Right hindlimb (tissue), 1 donor: Measurements from ENCODE around the gene SLC9A6.
A peak's percentile ranks its signal among the peaks of the same experiment; 100 is the strongest.
"Not testable (repeated sequence)": the region's sequence is repeated elsewhere in the genome, so short reads cannot be mapped to it uniquely, and the experiment has no call there.

ENCODE experiments used
- DNase-seq: peaks from one replicate; pipeline ENCODE4 v3.0.0-alpha.2; 2018

SLC9A6 gene

DNA sequence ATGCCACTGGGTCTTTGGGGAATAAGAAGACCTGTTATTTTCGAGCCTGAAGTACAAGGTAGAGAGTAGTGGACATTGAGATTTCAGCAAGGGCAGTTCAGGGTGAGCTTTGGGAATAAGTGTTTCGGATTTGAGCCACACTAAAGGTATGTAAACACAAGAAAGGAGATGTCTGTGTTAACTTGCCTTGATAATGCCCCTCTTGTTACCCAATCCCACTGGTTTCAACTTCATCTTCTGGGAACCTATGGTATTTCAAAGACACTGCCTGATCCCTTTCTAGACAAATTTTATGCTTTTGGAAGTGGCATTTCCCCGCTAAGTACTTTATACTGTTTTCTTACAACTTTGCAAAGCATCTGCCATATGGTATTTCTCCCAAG is 79.4 kb downstream of the SLC9A6 start:
- DNase-seq = no peak

- peak; percentile 82 for DNase-seq
These were observed 79.9 kb downstream of the SLC9A6 start for GRCh38 chrX:136065044-136065671.

DNA sequence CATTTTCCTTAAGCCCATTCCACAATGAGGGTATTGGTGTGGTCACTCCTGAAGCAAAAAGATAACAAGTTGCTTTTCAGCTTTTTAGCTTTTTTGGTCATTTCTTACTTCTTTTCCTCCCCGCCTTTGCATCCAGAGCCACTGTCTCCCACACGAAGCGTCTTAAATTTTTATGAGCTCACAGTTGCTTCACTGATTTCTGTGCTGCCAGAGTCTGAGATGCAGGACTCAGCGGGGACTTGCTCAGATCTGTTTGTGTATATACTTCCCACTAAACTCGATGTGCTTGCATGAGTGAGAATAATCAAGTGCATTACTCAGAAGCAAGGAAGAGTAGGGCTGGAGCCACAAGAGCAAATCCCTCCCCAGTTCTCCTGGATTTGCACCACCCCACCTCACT is 81.9 kb downstream of the SLC9A6 start:
- DNase-seq = no peak

DNA sequence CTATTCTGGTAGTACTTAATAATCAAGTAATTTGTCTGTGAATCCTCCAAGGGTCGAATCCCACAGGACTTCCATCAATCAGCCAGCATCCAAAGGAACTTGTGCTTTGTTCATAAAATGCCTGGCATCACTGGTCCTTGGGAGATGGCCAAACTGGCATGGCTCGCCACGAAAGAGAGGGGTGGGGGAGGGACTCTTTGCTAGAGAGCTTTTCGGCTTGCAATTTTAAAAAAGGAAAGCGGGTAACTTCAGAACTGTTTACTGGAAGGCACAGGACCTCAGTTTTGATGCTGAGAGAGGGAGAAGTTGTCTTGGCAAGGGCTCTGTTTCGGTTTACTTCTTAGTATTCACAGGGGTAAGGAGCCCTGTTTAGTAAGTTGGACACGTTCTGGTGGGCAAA is 82.7 kb downstream of the SLC9A6 start:
- no peak for DNase-seq

GRCh38 chrX:136076942-136077341 is 91.7 kb downstream of the SLC9A6 start:
- no peak for DNase-seq

DNA sequence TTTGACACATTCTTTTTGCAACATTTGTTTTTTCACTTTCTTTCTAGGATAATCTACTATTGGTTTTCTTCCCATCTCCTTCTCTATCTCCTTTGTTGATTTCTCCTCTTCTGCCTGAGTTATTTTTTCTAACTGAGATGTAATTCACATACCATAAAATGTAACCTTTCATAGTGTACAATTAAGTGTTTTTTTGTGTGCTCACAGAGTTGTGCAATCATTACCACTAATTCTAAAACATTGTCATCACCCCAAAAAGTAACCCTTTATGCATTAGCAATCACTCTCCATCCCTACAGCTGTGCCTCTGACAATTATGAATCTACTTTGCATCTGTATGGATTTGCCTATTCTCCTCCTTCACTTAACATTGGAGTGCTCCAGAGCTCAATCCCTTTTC is 95.5 kb downstream of the SLC9A6 start:
- no peak for DNase-seq

GRCh38 chrX:136086521-136086920 is 101.3 kb downstream of the SLC9A6 start:
- DNase-seq = no peak

- not testable (repeated sequence) for DNase-seq
These were observed 106.7 kb downstream of the SLC9A6 start for GRCh38 chrX:136091898-136092297.

DNA sequence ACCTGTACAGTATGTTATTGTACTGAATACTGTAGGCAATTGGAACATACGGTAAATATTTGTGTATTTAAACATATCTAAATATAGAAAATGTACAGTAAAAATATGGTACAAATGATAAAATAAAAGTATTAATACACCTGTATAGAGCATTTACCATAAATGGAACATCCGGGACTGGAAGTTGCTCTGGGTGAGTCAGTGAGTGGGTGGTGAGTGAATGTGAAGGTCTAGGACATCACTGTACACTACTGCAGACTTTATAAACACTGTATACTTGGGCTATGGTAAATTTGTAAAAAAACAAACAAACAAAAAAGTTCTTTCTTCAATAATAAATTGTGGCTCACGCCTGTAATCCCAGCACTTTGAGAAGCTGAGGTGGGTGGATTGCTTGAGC is 109.7 kb downstream of the SLC9A6 start:
- DNase-seq = no peak
